CD4-positive, alpha-beta T cell treated with Interleukin-15 for 1 hour (primary cell): ENCODE measurements around the gene COPS2.
"Not testable (repeated sequence)": the region's sequence is repeated elsewhere in the genome, so short reads cannot be mapped to it uniquely, and the experiment has no call there.

Source experiments
- DNase-seq: peaks from one replicate; pipeline ENCODE4 v3.0.0-alpha.2; 2020

Gene COPS2

GRCh38 chr15:49101536-49101935 is 53.9 kb downstream of the COPS2 start:
- no peak for DNase-seq

- DNase-seq: no peak
Observed at GRCh38 chr15:49096090-49096750, 59.2 kb downstream of the COPS2 start.

GRCh38 chr15:49094923-49095322 is 60.5 kb downstream of the COPS2 start:
- no peak for DNase-seq

- no peak for DNase-seq
Observed at GRCh38 chr15:49093252-49094105, 61.9 kb downstream of the COPS2 start.

- DNase-seq: no peak
Observed at GRCh38 chr15:49088996-49089395, 66.4 kb downstream of the COPS2 start.

GRCh38 chr15:49085696-49086459 is 69.5 kb downstream of the COPS2 start:
- DNase-seq: no peak

- no peak for DNase-seq
Observed at GRCh38 chr15:49084285-49084570, 71.2 kb downstream of the COPS2 start.

- no peak for DNase-seq
Observed at GRCh38 chr15:49083401-49084284, 71.8 kb downstream of the COPS2 start.

GRCh38 chr15:49082960-49083359 is 72.4 kb downstream of the COPS2 start:
- no peak for DNase-seq

GRCh38 chr15:49079340-49080039 is 75.9 kb downstream of the COPS2 start:
- DNase-seq: no peak

- no peak for DNase-seq
Observed at GRCh38 chr15:49075881-49076280, 79.5 kb downstream of the COPS2 start.

GRCh38 chr15:49074589-49075287 is 80.7 kb downstream of the COPS2 start:
- not testable (repeated sequence) for DNase-seq
